Keratinocyte (primary cell): Measurements from ENCODE around the gene NAIF1. TPM values are rescaled to one million over a fixed set of nuclear protein-coding genes. Genes with fewer than 3 reads are reported as not detected.

Experiments
- DNase-seq: peaks from one replicate; pipeline ENCODE4 v3.0.0-alpha.2; 2011; ENCODE audit warnings: low read depth, missing footprints, low spot score
- FAIRE-seq: peaks from 2 replicates; lab custom pipeline; 2011; peaks lifted over from hg19 to GRCh38; lab: Jason Lieb, UNC
- H2AFZ ChIP-seq: 2 replicates; pipeline ENCODE4 v1.6.0; 2012; ENCODE audit warnings: low read length, control low read depth, inconsistent platforms; ENCODE audit not compliant: control insufficient read depth
- H3K27ac ChIP-seq: 2 replicates; pipeline ENCODE4 v1.5.1; 2011; ENCODE audit warnings: low read length; ENCODE audit not compliant: control insufficient read depth, insufficient read depth
- H3K27me3 ChIP-seq: 3 replicates; pipeline ENCODE4 v1.6.0; 2011; ENCODE audit warnings: low read length; ENCODE audit not compliant: control insufficient read depth, insufficient read depth; ENCODE audit errors: extremely low read depth
- H3K36me3 ChIP-seq, 2 experiments: 2 replicates in 1 of 2; 3 replicates in 1 of 2; pipeline ENCODE4 v1.5.1; 2011; ENCODE audit warnings: low read length in 2 of 2, mild to moderate bottlenecking in 1 of 2; ENCODE audit not compliant: control insufficient read depth in 2 of 2, insufficient read depth in 2 of 2; ENCODE audit errors: extremely low read depth in 1 of 2
- H3K4me1 ChIP-seq: 3 replicates; pipeline ENCODE4 v1.5.1; 2011; ENCODE audit warnings: low read length; ENCODE audit not compliant: control insufficient read depth, insufficient read depth; ENCODE audit errors: extremely low read depth
- H3K4me2 ChIP-seq: 3 replicates; pipeline ENCODE4 v1.6.0; 2011; ENCODE audit warnings: low read depth, low read length; ENCODE audit not compliant: control insufficient read depth, insufficient read depth; ENCODE audit errors: extremely low read depth
- H3K4me3 ChIP-seq, 3 experiments: fragments of 200-600 bp in 1 of 3; sonication (generic) in 1 of 3; 2 replicates in 2 of 3; 3 replicates in 1 of 3; pipeline ENCODE4 v1.5.1; 2011 to 2016; ENCODE audit warnings: low read length in 3 of 3, mild to moderate bottlenecking in 3 of 3, control low read depth in 2 of 3, inconsistent platforms in 1 of 3, low read depth in 1 of 3, mixed read lengths in 1 of 3, mixed run types in 1 of 3, moderate library complexity in 1 of 3; ENCODE audit not compliant: control insufficient read depth in 2 of 3, insufficient read depth in 2 of 3; ENCODE audit errors: extremely low read depth in 1 of 3
- H3K79me2 ChIP-seq: 2 replicates; pipeline ENCODE4 v1.6.0; 2012; ENCODE audit warnings: low read length; ENCODE audit not compliant: control insufficient read depth, insufficient read depth
- H3K9ac ChIP-seq: 3 replicates; pipeline ENCODE4 v1.6.0; 2011; ENCODE audit warnings: low read length; ENCODE audit not compliant: control insufficient read depth, insufficient read depth; ENCODE audit errors: extremely low read depth
- H3K9me1 ChIP-seq: 3 replicates; pipeline ENCODE4 v1.6.0; 2011; ENCODE audit warnings: low read length; ENCODE audit not compliant: control insufficient read depth, insufficient read depth; ENCODE audit errors: extremely low read depth
- H3K9me3 ChIP-seq: 2 replicates; pipeline ENCODE4 v1.5.1; 2012; ENCODE audit warnings: low read depth, low read length; ENCODE audit not compliant: control insufficient read depth
- H4K20me1 ChIP-seq: 3 replicates; pipeline ENCODE4 v1.6.0; 2011; ENCODE audit warnings: low read length; ENCODE audit not compliant: control insufficient read depth, insufficient read depth; ENCODE audit errors: extremely low read depth
- CTCF ChIP-seq, 3 experiments: IDR thresholded peaks in 1 of 3; conservative IDR thresholded peaks in 1 of 3; optimal IDR thresholded peaks in 1 of 3; 2 replicates in 2 of 3; 3 replicates in 1 of 3; pipeline versions ENCODE3 to v1.5.1; 2011; ENCODE audit warnings: low read length in 3 of 3, mild to moderate bottlenecking in 3 of 3, moderate library complexity in 2 of 3, control low read depth in 1 of 3, inconsistent platforms in 1 of 3; ENCODE audit not compliant: insufficient read depth in 2 of 3; ENCODE audit errors: extremely low read depth in 1 of 3
- EZH2 ChIP-seq: IDR thresholded peaks from one replicate; pipeline ENCODE4 v1.6.1; 2012; ENCODE audit warnings: inconsistent platforms, mild to moderate bottlenecking, low read length, moderate library complexity
- dilution Hi-C: fragments of 300-500 bp; cut with MboI; formaldehyde crosslinking; loops from one replicate; pipeline ENCODE4 v1.7.0; 2020; ENCODE audit warnings: low sequenced_read_pairs; ENCODE audit not compliant: extremely low pct_ligation_motif_present
- polyA plus RNA-seq, 5 experiments: library from polyadenylated mRNA; depleted of rRNA in 3 of 5; stranded (reverse) in 3 of 5; stranded (forward) in 1 of 5; unstranded in 1 of 5; fragments of >200 nt; gene quantifications; 1 replicate in 1 of 5; 2 replicates in 3 of 5; 3 replicates in 1 of 5; pipeline versions ENCODE4 v1.2.1 to v1.2.3, GENCODE V29; 2011 to 2012; ENCODE audit warnings: missing spikeins in 2 of 5, low read depth in 1 of 5, low replicate concordance in 1 of 5

NAIF1 gene
- polyA plus RNA-seq, 1 donor (not counting 4 experiments of a cell fraction or from before 2014, with no cell fraction given) = 6.3 TPM

GRCh38 chr9:128061275-128061960 lies 5.7 kb downstream of the NAIF1 start:
- no peaks in the 10 kb centered on the region for H3K9me1 ChIP-seq
- H3K9me3 ChIP-seq = no peaks in the 10 kb centered on the region
- no peak for TF ChIP-seq EZH2
- no peak for DNase-seq
- no peak overlapping the region for H3K27ac ChIP-seq
- no peak overlapping the region for H3K9ac ChIP-seq
- H3K4me2 ChIP-seq = no peak overlapping the region
- H3K27me3 ChIP-seq = no peaks in the 10 kb centered on the region
- no peak for FAIRE-seq
- dilution Hi-C loops = loop anchor here (25.0 kb wide), 1 partner anchor 124 kb away; the partner anchor contains the start of genes DPM2 and PIP5KL1
- no peaks in the 10 kb centered on the region for H4K20me1 ChIP-seq
- H3K36me3 ChIP-seq = peaks cover 0 to 3% of the 10 kb centered on the region in 2 experiments
- no peak overlapping the region for H3K4me3 ChIP-seq
- peaks cover 11% of the 10 kb centered on the region for H3K79me2 ChIP-seq
- no peak overlapping the region for H2AFZ ChIP-seq
- H3K4me1 ChIP-seq = peaks cover 8% of the 10 kb centered on the region

GRCh38 chr9:128059365-128059983 lies 7.6 kb downstream of the NAIF1 start:
- dilution Hi-C loops = loop anchor here (25.0 kb wide), 1 partner anchor 122 kb away; the partner anchor contains the start of genes DPM2 and PIP5KL1
- TF ChIP-seq EZH2 (no peak), CTCF (optimal IDR thresholded peaks at IDR 0.05 in 1 of 3, IDR thresholded peaks at IDR 0.05 in 1 of 3, conservative IDR thresholded peaks at IDR 0.05 in 1 of 3; ENCODE audit: extremely low read depth in 1 of 3, insufficient read depth in 2 of 3, low read length in 3 of 3) (no peak)

More at GRCh38 chr9:128059365-128059983, 7.6 kb downstream of the NAIF1 start:
- no peaks in the 10 kb centered on the region for H3K27me3 ChIP-seq
- H3K27ac ChIP-seq = no peak overlapping the region
- H3K36me3 ChIP-seq = peaks cover 0 to 3% of the 10 kb centered on the region in 2 experiments
- H3K79me2 ChIP-seq = no peaks in the 10 kb centered on the region
- H3K9ac ChIP-seq = no peak overlapping the region
- no peak overlapping the region for H3K4me3 ChIP-seq
- no peaks in the 10 kb centered on the region for H3K9me1 ChIP-seq
- H3K4me2 ChIP-seq = no peak overlapping the region
- FAIRE-seq = no peak
- no peak for DNase-seq
- H3K4me1 ChIP-seq = no peaks in the 10 kb centered on the region
- no peaks in the 10 kb centered on the region for H4K20me1 ChIP-seq
- H3K9me3 ChIP-seq = no peaks in the 10 kb centered on the region
- no peak overlapping the region for H2AFZ ChIP-seq
